Lower leg skin (tissue), 4 donors: ENCODE measurements around the gene EIF3L. TPM values are rescaled to one million over a fixed set of nuclear protein-coding genes. Genes with fewer than 3 reads are reported as not detected.

Experiments
- DNase-seq, 2 donors: peaks; one replicate each; pipeline ENCODE4 v3.0.0-alpha.2; 2019; ENCODE audit warnings: low spot score in 2 of 2
- H3K4me3 ChIP-seq: fragments of 200-600 bp; sonication (generic); 2 replicates; pipeline ENCODE4 v1.5.1; 2017; ENCODE audit warnings: mild to moderate bottlenecking, low read depth; ENCODE audit not compliant: poor library complexity, severe bottlenecking
- POLR2A ChIP-seq, 2 donors: fragments of 450-650 bp; IDR thresholded peaks; one replicate each; pipeline ENCODE4 v1.6.1; 2016 to 2017; ENCODE audit warnings: antibody characterized with exemption in 2 of 2, mild to moderate bottlenecking in 1 of 2, moderate library complexity in 1 of 2
- WGBS, 2 donors: methylation state at CpG; one replicate each; pipeline ENCODE4 v1.1.5; 2018; 5-methylcytosine and 5-hydroxymethylcytosine counted together
- intact Hi-C: fragments of 100-400 bp; cut with DNase I; formaldehyde crosslinking; loops from one replicate; pipeline ENCODE4 v1.15.0; 2023; ENCODE audit warnings: low total_unique reads
- total RNA-seq, 4 donors: library from RNA; depleted of rRNA; stranded (reverse); fragments of >200 nt; gene quantifications; one replicate each; pipeline ENCODE4 v1.1.0, GENCODE V29; 2016
- TF ChIP-seq, protein P1 (sequence below), 3 donors: fragments of 450-650 bp; IDR thresholded peaks; one replicate each; pipeline ENCODE4 v1.5.1; 2016; ENCODE audit warnings: antibody characterized with exemption in 3 of 3, mild to moderate bottlenecking in 3 of 3, moderate library complexity in 2 of 3

EIF3L gene
- total RNA-seq, 4 donors from 2014 or later, result 392 to 558 (median 489) TPM

DNA sequence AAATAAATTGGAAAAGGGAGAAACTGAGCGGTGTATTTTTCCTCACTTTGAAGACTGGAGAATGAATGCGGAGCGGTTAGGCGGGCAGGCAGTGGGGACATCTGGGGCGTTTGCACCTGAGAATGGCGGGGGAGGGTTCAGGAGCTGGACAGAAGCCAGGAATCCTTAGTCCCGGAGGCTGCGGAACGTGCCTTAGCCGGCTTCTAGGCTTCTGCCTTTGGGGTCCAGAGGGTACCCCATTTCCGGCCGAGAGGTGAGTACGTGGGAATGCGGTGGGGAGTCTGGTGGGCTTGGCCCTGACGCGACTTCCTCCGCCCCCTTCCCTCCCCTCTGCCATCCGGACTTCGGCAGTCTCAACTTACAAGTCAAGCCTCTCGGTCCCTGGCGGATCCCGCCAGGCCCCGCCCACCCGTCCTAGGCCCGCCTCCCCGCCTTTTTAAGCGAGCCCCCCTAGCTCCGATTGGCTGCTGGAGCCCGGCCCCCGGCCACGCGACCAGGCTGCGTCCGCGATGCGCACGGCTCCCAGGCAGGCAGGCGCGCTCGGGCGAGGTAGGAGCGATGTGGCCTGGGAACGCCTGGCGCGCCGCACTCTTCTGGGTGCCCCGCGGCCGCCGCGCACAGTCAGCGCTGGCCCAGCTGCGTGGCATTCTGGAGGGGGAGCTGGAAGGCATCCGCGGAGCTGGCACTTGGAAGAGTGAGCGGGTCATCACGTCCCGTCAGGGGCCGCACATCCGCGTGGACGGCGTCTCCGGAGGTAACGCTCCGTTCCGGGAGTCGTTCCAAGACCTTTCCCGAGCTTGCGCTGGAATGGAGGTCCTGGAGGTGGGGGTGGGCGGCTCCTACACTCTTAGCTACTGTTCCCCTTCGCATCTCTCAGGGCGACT lies 41.6 kb upstream of the EIF3L start, which contains the start of gene GCAT:
Gene GCAT (plus strand): TSS at position 525 of the 884 bp plus-strand sequence. CDS start 34 bp downstream, at position 559.
- H3K4me3 ChIP-seq, result peak within 1 kb of the TSS; percentile 63
- intact Hi-C loops, result loop anchor here (5.0 kb wide), 1 partner anchor 330 kb away; no protein-coding TSS in a partner anchor
- no peak for TF ChIP-seq POLR2A (IDR thresholded peaks at IDR 0.05)
- TF ChIP-seq, protein P1, sequence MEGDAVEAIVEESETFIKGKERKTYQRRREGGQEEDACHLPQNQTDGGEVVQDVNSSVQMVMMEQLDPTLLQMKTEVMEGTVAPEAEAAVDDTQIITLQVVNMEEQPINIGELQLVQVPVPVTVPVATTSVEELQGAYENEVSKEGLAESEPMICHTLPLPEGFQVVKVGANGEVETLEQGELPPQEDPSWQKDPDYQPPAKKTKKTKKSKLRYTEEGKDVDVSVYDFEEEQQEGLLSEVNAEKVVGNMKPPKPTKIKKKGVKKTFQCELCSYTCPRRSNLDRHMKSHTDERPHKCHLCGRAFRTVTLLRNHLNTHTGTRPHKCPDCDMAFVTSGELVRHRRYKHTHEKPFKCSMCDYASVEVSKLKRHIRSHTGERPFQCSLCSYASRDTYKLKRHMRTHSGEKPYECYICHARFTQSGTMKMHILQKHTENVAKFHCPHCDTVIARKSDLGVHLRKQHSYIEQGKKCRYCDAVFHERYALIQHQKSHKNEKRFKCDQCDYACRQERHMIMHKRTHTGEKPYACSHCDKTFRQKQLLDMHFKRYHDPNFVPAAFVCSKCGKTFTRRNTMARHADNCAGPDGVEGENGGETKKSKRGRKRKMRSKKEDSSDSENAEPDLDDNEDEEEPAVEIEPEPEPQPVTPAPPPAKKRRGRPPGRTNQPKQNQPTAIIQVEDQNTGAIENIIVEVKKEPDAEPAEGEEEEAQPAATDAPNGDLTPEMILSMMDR (IDR thresholded peaks at IDR 0.05), result no peak
- peak; percentile 96 to 99 for DNase-seq
- WGBS, 2 donors, result 0% methylated on average over 35 to 50 of the region's 73 CpGs

DNA sequence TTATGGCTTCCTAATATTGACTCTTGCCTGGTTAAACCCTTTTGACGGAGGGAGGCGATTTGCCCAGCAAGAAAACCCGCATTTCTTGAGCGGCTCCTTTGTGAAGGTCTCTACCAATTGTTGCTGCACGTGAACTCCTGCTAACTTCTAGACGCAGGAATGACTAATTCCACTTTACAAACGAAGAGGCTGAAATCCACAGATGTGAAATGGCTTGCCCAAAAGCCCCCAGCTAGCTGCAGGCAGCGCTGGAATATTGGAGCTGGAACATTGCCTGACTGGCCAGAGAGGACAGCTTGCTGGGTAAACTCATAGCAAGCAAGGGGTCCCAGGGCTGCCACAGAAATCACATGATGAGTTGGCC lies 40.9 kb upstream of the EIF3L start:
- intact Hi-C loops, result loop anchor here (5.0 kb wide), 1 partner anchor 329 kb away; no protein-coding TSS in a partner anchor
- 6 to 9% methylated on average over 8 of the region's 8 CpGs for WGBS, 2 donors
- peak overlapping the region; percentile 18 for H3K4me3 ChIP-seq
- DNase-seq, result no peak
- TF ChIP-seq POLR2A (IDR thresholded peaks at IDR 0.05), result no peak
- TF ChIP-seq, protein P1 (IDR thresholded peaks at IDR 0.05), result no peak

DNA sequence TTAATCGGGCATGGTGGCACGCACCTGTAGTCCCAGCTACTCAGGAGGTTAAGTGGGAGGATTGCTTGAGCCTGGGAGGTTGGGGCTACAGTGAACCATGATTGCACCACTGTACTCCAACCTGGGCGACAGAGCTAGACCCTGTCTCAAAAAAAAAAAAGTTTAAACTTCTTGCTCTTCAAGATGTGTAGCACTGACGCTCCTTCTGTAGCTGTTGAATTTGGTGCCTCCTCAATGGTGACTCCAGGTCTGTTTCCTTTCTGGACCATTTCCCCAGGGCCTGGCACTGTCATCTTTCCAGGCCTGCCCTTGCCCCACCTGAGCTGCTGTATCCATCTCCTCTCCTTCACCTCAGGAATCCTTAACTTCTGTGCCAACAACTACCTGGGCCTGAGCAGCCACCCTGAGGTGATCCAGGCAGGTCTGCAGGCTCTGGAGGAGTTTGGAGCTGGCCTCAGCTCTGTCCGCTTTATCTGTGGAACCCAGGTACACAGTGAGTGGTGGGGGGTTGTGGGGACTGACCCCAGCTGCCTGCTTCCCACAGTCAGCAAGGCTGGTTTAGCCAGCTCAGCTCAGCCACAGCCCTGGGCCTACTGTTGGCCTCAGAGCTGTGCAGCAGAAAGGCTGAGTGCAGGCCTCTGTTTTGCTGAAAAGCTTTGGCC lies 39.4 kb upstream of the EIF3L start:
- intact Hi-C loops, result loop anchor here (5.0 to 10.0 kb wide), 2 partner anchors 125 to 327 kb away; no protein-coding TSS in a partner anchor
- no peak for TF ChIP-seq POLR2A (IDR thresholded peaks at IDR 0.05)
- TF ChIP-seq, protein P1 (IDR thresholded peaks at IDR 0.05), result no peak
- H3K4me3 ChIP-seq, result no peak overlapping the region
- DNase-seq, result no peak
- 92 to 94% methylated on average over 5 of the region's 5 CpGs for WGBS, 2 donors

DNA sequence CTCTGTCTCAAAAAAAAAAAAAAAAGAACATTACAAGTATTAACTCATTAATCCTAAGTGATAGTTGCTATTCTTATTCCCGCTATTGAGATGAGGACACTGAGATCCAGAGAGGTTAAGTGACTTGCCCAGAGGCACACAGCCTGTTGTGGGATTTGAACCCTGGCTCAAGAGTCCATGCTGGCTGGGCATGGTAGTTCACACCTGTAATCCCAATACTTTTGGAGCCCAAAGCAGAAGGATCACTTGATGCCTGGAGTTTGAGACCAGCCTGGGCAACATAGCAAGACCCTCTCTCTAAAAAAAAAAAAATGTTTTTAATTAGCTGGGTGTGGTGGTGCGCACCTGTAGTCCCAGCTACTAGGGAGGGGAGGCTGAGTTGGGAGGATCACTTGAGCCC lies 37.4 kb upstream of the EIF3L start:
- TF ChIP-seq, protein P1 (IDR thresholded peaks at IDR 0.05), result no peak
- TF ChIP-seq POLR2A (IDR thresholded peaks at IDR 0.05), result no peak
- no peak for DNase-seq
- no peak overlapping the region for H3K4me3 ChIP-seq
- intact Hi-C loops, result loop anchor here (10.0 kb wide), 1 partner anchor 123 kb away; no protein-coding TSS in a partner anchor
- WGBS, 2 donors, result 93 to 94% methylated on average over 2 of the region's 2 CpGs

DNA sequence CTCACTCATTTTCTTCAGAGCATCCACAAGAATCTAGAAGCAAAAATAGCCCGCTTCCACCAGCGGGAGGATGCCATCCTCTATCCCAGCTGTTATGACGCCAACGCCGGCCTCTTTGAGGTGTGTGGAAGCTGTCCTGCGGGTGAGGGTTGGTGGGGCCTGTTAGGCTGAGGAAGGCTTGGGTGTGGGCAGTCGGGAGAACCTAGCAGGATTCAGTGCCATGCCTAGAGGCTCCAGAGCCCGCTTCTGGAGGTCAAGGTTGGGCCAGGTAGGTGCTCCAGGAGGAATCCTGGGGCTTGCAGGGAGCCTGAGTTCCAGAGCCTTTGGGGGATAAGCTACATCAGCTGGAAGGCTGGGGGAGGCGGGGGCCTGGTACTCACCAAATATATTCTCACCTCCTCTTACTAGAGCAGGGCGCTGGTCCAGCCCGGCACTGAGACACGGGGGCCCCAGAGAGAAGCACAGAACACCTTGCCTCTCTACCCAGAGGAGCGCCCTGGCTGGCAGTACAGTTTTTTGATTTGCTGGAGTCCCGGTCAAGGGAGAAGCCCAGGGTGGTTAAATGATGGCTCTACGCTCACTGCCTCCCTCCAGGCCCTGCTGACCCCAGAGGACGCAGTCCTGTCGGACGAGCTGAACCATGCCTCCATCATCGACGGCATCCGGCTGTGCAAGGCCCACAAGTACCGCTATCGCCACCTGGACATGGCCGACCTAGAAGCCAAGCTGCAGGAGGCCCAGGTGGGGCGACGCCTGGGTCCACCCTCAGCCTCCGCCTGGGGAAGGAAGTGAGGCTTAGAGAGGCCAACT lies 36.1 kb upstream of the EIF3L start:
- H3K4me3 ChIP-seq, result no peak overlapping the region
- intact Hi-C loops, result loop anchor here (10.0 kb wide), 1 partner anchor 122 kb away; no protein-coding TSS in a partner anchor
- 87 to 90% methylated on average over 22 to 27 of the region's 27 CpGs for WGBS, 2 donors
- DNase-seq, result no peak
- TF ChIP-seq, protein P1 (IDR thresholded peaks at IDR 0.05), result no peak
- no peak for TF ChIP-seq POLR2A (IDR thresholded peaks at IDR 0.05)
